ENCODE data around the gene MRPS18C. TPM values are rescaled to one million over a fixed set of nuclear protein-coding genes. Genes with fewer than 3 reads are reported as not detected.

Gene MRPS18C
- total and polyA plus RNA-seq, 2 donors (not counting 3 experiments of a cell fraction or from before 2014, with no cell fraction given), result 22.2 to 64.8 TPM

- H3K79me2 ChIP-seq (ENCODE audit: control insufficient read depth, insufficient read depth, low read length), result no peaks in the 10 kb centered on the region
- dilution Hi-C loops (cut with MboI; ENCODE audit: extremely low pct_ligation_motif_present, low sequenced_read_pairs), result no loop called here
- H3K27ac ChIP-seq (ENCODE audit: insufficient read depth, low read depth, low read length), result no peak overlapping the region
- H3K9ac ChIP-seq (replicated peaks; ENCODE audit: extremely low read depth, insufficient read depth, low read length), result no peak overlapping the region
- H3K27me3 ChIP-seq (ENCODE audit: control insufficient read depth in 2 of 2, insufficient read depth in 2 of 2, low read length in 2 of 2), result no peaks in the 10 kb centered on the region
- no peaks in the 10 kb centered on the region for H3K9me1 ChIP-seq (replicated peaks; ENCODE audit: control insufficient read depth, extremely low read depth, insufficient read depth, low read length)
- peak; percentile 12 for FAIRE-seq
- intact Hi-C loops (cut with micrococcal nuclease), result no loop called here
- DNase-seq (ENCODE audit: low read depth, low spot score), result no peak
- H3K4me2 ChIP-seq (ENCODE audit: insufficient read depth, low read length), result no peak overlapping the region
- H3K36me3 ChIP-seq (ENCODE audit: control insufficient read depth in 2 of 2, extremely low read depth in 1 of 2, insufficient read depth in 2 of 2, low read length in 2 of 2), result no peaks in the 10 kb centered on the region
- ChIA-PET POLR2A (no interaction called here), CTCF (interaction anchor here (0.8 to 1.5 kb wide), 4 partner anchors 16 to 1010 kb away, joined by 3 to 4 read pairs (median 4); partner anchors contain the start of gene NKX6-1)
- H3K9me3 ChIP-seq (replicated peaks; ENCODE audit: control insufficient read depth, insufficient read depth, low read length), result no peaks in the 10 kb centered on the region
- TF ChIP-seq POLR2AphosphoS5 (IDR thresholded peaks at IDR 0.05; ENCODE audit: insufficient read depth, low read depth, low read length), result no peak
- TF ChIP-seq EZH2 (IDR thresholded peaks at IDR 0.05; ENCODE audit: borderline replicate concordance, low read depth, low read length, severe bottlenecking), result no peak
- TF ChIP-seq GATA2 (IDR thresholded peaks at IDR 0.05; ENCODE audit: insufficient read depth, insufficient read length, low read depth, low read length), result no peak
- TF ChIP-seq, protein P1, sequence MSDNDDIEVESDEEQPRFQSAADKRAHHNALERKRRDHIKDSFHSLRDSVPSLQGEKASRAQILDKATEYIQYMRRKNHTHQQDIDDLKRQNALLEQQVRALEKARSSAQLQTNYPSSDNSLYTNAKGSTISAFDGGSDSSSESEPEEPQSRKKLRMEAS (IDR thresholded peaks at IDR 0.05; ENCODE audit: insufficient read depth, insufficient read length), result no peak
- TF ChIP-seq, protein P2, sequence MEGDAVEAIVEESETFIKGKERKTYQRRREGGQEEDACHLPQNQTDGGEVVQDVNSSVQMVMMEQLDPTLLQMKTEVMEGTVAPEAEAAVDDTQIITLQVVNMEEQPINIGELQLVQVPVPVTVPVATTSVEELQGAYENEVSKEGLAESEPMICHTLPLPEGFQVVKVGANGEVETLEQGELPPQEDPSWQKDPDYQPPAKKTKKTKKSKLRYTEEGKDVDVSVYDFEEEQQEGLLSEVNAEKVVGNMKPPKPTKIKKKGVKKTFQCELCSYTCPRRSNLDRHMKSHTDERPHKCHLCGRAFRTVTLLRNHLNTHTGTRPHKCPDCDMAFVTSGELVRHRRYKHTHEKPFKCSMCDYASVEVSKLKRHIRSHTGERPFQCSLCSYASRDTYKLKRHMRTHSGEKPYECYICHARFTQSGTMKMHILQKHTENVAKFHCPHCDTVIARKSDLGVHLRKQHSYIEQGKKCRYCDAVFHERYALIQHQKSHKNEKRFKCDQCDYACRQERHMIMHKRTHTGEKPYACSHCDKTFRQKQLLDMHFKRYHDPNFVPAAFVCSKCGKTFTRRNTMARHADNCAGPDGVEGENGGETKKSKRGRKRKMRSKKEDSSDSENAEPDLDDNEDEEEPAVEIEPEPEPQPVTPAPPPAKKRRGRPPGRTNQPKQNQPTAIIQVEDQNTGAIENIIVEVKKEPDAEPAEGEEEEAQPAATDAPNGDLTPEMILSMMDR (IDR thresholded peaks at IDR 0.05; ENCODE audit: extremely low read depth in 1 of 2, insufficient read depth in 1 of 2, low read depth in 1 of 2, low read length in 2 of 2), result no peak
- TF ChIP-seq JUN (IDR thresholded peaks at IDR 0.05; ENCODE audit: borderline replicate concordance, insufficient read depth, insufficient read length, low read depth), result no peak
- TF ChIP-seq FOS (IDR thresholded peaks at IDR 0.05; ENCODE audit: borderline replicate concordance, insufficient read depth, low read length), result no peak
- no peak for TF ChIP-seq MYC (IDR thresholded peaks at IDR 0.05; ENCODE audit: low read depth, low read length)
- no TSS peak for BruUV-seq (replicated peaks)
- H4K20me1 ChIP-seq (replicated peaks; ENCODE audit: control insufficient read depth, extremely low read depth, insufficient read depth, low read length), result no peaks in the 10 kb centered on the region
- no peak overlapping the region for H3K4me3 ChIP-seq (replicated peaks in 1 of 3; ENCODE audit: insufficient read depth in 1 of 3, low read depth in 1 of 3, low read length in 3 of 3)
- no peak overlapping the region for H2AFZ ChIP-seq (ENCODE audit: low read depth, low read length)
- H3K4me1 ChIP-seq (ENCODE audit: control insufficient read depth, extremely low read depth, insufficient read depth, low read length), result peaks cover 4% of the 10 kb centered on the region
Observed at GRCh38 chr4:83489711-83490326, 34.0 kb downstream of the MRPS18C start.

Measured in endothelial cell of umbilical vein (primary cell).